ENCODE results near the gene STARD6.
"Not testable (repeated sequence)": the region's sequence is repeated elsewhere in the genome, so short reads cannot be mapped to it uniquely, and the experiment has no call there.

DNA sequence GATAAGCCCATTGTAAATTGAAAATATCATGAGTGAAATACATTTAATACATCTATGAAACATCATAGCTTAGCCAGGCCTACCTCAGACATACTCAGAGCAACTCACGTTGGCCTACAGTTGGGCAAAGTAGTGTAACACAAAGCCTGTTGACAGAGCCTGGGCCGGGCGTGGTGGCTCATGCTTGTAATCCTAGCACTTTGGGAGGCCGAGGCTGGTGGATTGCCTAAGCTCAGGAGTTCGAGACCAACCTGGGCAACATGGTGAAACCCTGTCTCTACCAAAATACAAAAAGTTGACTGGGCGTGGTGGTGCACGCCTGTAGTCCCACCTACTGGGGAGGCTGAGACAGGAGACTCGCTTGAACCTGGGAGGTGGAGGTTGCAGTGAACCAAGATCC is 58.7 kb downstream of the STARD6 start:
- TF ChIP-seq, protein P1, sequence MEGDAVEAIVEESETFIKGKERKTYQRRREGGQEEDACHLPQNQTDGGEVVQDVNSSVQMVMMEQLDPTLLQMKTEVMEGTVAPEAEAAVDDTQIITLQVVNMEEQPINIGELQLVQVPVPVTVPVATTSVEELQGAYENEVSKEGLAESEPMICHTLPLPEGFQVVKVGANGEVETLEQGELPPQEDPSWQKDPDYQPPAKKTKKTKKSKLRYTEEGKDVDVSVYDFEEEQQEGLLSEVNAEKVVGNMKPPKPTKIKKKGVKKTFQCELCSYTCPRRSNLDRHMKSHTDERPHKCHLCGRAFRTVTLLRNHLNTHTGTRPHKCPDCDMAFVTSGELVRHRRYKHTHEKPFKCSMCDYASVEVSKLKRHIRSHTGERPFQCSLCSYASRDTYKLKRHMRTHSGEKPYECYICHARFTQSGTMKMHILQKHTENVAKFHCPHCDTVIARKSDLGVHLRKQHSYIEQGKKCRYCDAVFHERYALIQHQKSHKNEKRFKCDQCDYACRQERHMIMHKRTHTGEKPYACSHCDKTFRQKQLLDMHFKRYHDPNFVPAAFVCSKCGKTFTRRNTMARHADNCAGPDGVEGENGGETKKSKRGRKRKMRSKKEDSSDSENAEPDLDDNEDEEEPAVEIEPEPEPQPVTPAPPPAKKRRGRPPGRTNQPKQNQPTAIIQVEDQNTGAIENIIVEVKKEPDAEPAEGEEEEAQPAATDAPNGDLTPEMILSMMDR (IDR thresholded peaks at IDR 0.05): not testable (repeated sequence)
- not testable (repeated sequence) for TF ChIP-seq POLR2A (IDR thresholded peaks at IDR 0.05)

All from upper lobe of left lung (tissue), 4 donors.